GM19023 (cell line): ENCODE results near the gene OR6P1.

Experiments used
- ATAC-seq: cut with Tn5 transposase; IDR thresholded peaks from one replicate; pipeline ENCODE4 v1.9.1; 2021; ENCODE audit warnings: mild to moderate bottlenecking, moderate library complexity; ENCODE audit not compliant: unreplicated experiment

The OR6P1 gene

DNA sequence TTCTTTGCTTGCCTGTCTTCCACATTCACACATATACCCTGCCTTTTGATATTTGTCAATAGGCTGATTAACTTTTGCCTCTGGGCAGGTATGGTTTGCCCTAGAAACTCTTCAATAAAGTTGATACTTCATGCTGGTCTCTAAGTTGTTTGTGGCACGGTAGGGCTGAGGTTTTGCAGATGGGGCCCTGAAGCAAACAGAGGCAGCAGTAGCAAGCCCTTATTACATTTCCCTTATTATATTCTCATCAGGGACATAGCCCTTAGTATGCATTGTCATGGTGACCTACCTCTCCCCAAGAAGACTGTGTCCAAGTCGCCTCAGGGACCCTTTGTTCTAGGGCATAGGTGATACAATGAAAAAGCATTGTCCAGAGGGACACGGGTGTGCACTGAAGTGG, at the start of gene OR6P1:
OR6P1 (minus strand) TSS at position 101 of the 400 bp plus-strand sequence. CDS start 6,976 bp downstream, outside the sequence.
- ATAC-seq: no peak

DNA sequence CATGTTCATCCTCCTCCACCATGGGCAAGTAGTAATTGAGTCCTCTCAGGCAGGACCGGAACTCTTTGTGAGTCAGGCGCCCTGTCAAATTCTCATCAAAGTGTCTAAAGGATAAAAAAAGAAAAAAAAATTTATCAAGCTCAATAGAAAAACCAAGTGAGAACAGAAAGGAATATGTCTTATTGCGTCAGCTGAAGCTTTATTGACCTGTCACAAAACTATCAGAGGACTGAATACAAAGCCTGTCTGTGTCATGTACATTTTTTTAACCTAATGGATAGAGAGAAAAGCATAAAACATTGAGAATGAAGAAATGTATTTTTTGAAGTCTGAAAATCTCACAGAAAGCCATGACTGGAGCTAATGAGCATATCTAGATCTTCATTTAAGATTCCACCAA, 43.4 kb upstream of the OR6P1 start:
- no peak for ATAC-seq

- no peak for ATAC-seq
Measured at GRCh38 chr1:158611916-158612315, 41.5 kb upstream of the OR6P1 start.

DNA sequence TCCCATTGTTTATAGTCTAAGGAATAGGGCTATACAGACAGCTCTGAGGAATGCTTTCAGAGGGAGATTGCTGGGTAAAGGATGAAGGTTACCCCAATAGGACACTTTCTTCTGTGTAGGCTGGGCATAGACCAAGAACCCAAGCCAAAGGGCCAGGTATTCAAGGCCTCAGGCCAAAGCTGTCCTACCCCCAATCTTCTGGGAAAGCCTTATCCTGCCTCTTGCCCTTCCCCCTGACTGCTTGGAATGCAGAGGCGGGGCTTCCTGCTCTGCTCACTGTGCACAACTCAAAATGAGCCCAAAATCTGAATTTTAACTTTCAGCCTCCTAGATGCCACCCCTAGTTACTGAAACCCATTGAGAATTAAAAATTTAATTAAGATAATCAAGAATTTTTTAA, 36.9 kb upstream of the OR6P1 start:
- no peak for ATAC-seq

DNA sequence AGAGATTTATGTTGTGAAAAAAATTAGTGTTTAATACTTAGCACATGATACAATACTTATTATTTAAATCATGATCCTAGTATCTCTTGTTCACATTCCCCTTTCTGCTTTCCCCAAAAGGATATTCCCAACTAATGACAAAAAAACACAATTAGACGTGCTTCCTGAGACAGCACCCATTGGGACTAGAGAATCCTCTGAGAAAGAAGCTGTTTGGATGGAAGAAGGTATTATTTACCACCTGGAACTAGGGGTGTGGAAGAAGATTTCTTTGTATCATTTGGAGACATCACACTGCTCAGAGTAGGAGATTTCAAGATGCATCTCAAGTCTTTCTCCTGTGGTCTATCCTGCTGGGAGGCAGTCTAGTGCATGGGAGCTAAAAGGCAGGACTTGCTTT, 34.6 kb upstream of the OR6P1 start, which contains the start of gene OR10Z1:
OR10Z1 (plus strand) TSS at position 301 of the 400 bp plus-strand sequence. CDS start 1,171 bp downstream, outside the sequence.
- no peak for ATAC-seq

DNA sequence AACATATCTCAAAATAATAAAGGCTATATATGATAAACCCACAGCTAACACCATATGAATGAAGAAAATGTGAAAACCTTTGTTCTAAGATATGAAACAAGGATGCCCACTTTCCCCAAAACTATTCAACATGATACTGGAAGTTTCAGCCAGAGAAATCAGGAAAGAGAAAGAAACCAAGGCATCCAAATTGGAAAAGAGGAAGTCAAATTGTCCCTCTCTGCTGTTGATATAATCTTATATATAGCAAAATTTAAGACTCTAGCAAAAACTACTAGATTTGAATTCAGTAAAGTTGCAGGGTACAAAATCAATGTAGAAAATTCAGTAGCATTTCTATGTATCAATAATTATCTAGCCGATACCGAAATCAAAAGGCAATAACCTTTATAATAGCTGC, 30.4 kb upstream of the OR6P1 start:
- ATAC-seq: no peak

GRCh38 chr1:158586942-158587341, 16.6 kb upstream of the OR6P1 start:
- ATAC-seq: no peak

- ATAC-seq: no peak
Measured at GRCh38 chr1:158583962-158584361, 13.6 kb upstream of the OR6P1 start.

DNA sequence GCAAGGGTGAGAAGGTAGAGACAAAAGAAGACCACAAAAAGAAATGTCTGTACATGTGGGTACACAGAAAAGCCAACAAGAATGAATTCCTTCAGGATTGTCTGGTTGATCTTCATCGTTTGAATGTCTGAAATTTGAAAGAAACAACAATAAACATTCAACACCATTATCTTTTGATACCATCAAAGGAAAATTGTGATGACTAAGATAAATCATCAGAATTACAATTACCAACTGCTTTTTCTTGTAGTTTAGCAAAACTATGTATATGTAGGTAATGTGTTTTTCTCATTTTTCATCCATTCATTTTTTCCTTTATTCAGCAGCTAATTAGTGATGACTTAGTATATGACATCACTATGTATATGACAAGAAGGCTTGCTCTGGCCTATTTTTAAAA, 9.4 kb upstream of the OR6P1 start, which contains the start of gene OR10X1:
OR10X1 (minus strand) TSS at position 167 of the 400 bp plus-strand sequence; CDS start at position 167, 0 bp downstream.
- ATAC-seq: no peak

DNA sequence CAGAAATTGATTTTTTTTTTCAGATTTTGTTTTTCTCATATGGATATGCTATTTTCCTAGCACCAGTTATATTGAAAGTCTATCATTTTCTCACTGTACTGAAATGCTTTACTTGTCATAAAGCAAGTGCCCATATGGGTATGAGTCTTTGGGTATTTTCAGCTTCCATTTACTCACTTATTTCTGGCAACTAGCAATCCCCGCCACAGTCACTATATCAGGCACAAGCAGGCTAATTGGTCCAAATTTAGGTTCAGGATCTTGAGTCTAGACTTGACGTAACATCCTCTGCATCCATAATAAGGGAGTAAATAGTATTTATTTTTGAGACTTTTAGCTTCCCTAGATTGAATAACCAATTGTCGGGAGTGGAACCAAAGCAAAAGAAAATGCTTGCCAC, 7.2 kb upstream of the OR6P1 start:
- ATAC-seq: no peak

- ATAC-seq: no peak
Measured at GRCh38 chr1:158572226-158572625, 1.8 kb upstream of the OR6P1 start.

GRCh38 chr1:158564608-158565007, 5.8 kb downstream of the OR6P1 start:
- ATAC-seq: no peak

GRCh38 chr1:158563853-158564252, 6.5 kb downstream of the OR6P1 start:
- ATAC-seq: no peak

DNA sequence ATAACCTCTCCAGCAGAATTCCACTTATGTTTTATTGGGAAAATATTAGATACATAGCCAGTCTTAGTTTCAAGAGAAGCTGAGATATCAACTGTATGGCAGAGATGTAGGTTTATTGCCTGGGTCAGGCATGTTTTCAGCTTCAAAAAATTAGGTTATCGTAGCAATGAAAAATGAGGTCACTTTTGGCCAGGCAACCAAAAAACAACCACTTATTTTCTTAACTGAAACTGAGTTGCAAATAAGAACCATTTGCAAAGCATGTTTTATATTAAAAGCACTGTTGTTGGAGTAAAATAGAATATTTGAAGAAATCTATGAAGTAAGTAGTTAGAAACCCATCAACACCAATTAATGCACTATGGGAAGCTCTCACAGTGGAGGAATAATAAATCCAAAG, 10.7 kb downstream of the OR6P1 start:
- ATAC-seq: no peak

GRCh38 chr1:158554352-158554751, 16.0 kb downstream of the OR6P1 start, which contains the start of gene OR6Y1:
TSS of gene OR6Y1 (minus strand) at chr1:158554405. CDS start at chr1:158548105, 6,300 bp downstream.
- ATAC-seq: no peak

GRCh38 chr1:158552296-158552695, 18.1 kb downstream of the OR6P1 start:
- no peak for ATAC-seq

- no peak for ATAC-seq
Measured at GRCh38 chr1:158547533-158547932, 22.8 kb downstream of the OR6P1 start.

GRCh38 chr1:158537609-158538008, 32.8 kb downstream of the OR6P1 start:
- no peak for ATAC-seq

- no peak for ATAC-seq
Measured at GRCh38 chr1:158534496-158534895, 35.9 kb downstream of the OR6P1 start.

- ATAC-seq: no peak
Measured at GRCh38 chr1:158527190-158527815, 43.1 kb downstream of the OR6P1 start.

DNA sequence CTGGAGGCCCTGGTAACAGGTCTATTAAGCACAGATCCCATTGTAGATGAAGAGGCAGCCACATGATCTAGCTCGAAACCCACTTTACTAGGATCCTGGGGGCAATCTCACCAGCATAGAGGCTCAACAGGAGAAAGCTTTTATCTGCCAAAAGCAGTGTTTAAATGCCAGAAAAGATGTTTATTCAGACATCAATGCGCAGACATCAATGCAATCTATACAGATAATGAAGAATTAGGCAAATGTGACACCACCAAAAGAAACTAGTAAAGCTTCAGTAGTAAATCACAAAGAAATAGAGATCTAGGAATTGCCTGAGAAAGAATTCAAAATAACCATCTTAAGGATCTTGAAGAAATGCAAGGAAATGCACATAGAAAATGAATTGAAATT, 48.7 kb downstream of the OR6P1 start:
- no peak for ATAC-seq

DNA sequence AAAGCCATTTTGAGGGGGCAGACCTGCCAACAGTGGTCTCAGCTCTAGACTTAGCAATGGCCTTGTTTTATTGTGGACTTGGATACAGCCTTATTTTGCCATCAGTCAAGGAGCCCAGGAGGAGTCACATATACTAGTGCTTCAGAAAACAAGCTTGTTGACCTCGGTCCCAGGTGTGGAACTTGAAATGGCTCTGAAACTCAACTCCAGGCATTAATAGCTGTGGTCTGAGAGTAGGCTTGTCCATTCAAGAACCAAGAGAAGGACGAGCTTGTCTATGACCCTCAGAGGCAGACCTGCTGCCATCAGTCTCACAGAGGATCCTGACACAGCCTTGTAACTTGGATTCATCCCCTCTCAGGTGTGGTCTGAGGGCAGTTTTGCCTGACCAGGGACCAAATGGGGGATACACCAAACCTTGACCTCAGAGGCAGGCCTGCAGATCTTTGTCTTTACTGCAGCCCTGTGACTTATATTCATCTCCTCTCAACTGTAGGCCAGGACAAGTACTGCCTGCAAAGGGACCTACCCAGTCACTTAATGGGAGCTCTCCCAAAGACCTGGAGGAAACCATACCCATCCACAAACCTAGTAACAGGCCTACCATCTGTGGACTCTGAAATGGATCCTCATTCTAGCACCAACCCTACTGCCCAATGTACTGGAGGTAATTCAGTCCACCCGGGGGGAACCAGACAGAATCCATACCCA, 49.3 kb downstream of the OR6P1 start:
- no peak for ATAC-seq
